A673 (cell line): ENCODE data around the gene ETFB. TPM values are rescaled to one million over a fixed set of nuclear protein-coding genes. Genes with fewer than 3 reads are reported as not detected.

Source experiments
- BruUV-seq: library from RNA; stranded (reverse); fragments of 400-500 nt; replicated peaks from 2 replicates; lab custom pipeline; 2021; lab: Mats Ljungman, UMichigan
- CTCF ChIA-PET: fragments of 300-600 bp; sonication (Branson Sonifier 250); formaldehyde crosslinking; loops from one replicate; lab custom pipeline; 2022; ENCODE audit warnings: antibody characterized with exemption; lab: Charles Lee
- POLR2A ChIA-PET: fragments of 300-600 bp; sonication (Branson Sonifier 250); formaldehyde crosslinking; loops from one replicate; lab custom pipeline; 2022; ENCODE audit warnings: antibody characterized with exemption; ENCODE audit not compliant: low non-redundant PET; lab: Charles Lee
- DNase-seq: peaks from one replicate; pipeline ENCODE4 v3.0.0-alpha.2; 2015; ENCODE audit warnings: low spot score
- H3K27ac ChIP-seq: fragments of 200-600 bp; sonication (generic); 2 replicates; pipeline ENCODE4 v1.5.1; 2016; ENCODE audit warnings: mixed run types, low read depth, mild to moderate bottlenecking, mixed read lengths, antibody characterized with exemption, low read length; ENCODE audit not compliant: poor library complexity, severe bottlenecking
- H3K27me3 ChIP-seq: fragments of 200-600 bp; sonication (generic); replicated peaks from 2 replicates; pipeline ENCODE4 v1.6.1; 2017; ENCODE audit warnings: mixed run types, low read depth, mild to moderate bottlenecking, mixed read lengths, antibody characterized with exemption, low read length; ENCODE audit not compliant: insufficient read depth, poor library complexity
- H3K36me3 ChIP-seq: fragments of 200-600 bp; sonication (generic); 2 replicates; pipeline ENCODE4 v1.6.1; 2016; ENCODE audit warnings: mixed run types, mild to moderate bottlenecking, mixed read lengths, antibody characterized with exemption, low read length; ENCODE audit not compliant: insufficient read depth, poor library complexity, severe bottlenecking
- H3K4me1 ChIP-seq: fragments of 200-600 bp; sonication (generic); 2 replicates; pipeline ENCODE4 v1.6.1; 2017; ENCODE audit warnings: mixed run types, mild to moderate bottlenecking, mixed read lengths, antibody characterized with exemption, low read length; ENCODE audit not compliant: insufficient read depth, poor library complexity, severe bottlenecking
- H3K4me3 ChIP-seq: fragments of 200-600 bp; sonication (generic); 2 replicates; pipeline ENCODE4 v1.5.1; 2016; ENCODE audit warnings: low read depth, mixed run types, mild to moderate bottlenecking, mixed read lengths, low read length; ENCODE audit not compliant: poor library complexity, severe bottlenecking
- H3K9me3 ChIP-seq: fragments of 200-600 bp; sonication (generic); 2 replicates; pipeline ENCODE4 v1.6.1; 2016; ENCODE audit warnings: mixed run types, low read depth, mild to moderate bottlenecking, mixed read lengths, antibody characterized with exemption, low read length; ENCODE audit not compliant: poor library complexity, severe bottlenecking
- EZH2 ChIP-seq: fragments of 200-600 bp; sonication (generic); IDR thresholded peaks from 2 replicates; pipeline ENCODE4 v1.6.1; 2017; ENCODE audit warnings: borderline replicate concordance, low read depth, mild to moderate bottlenecking, mixed read lengths, antibody characterized with exemption, low read length; ENCODE audit not compliant: poor library complexity, severe bottlenecking
- intact Hi-C: fragments of 100-400 bp; cut with micrococcal nuclease; formaldehyde crosslinking; loops from one replicate; pipeline ENCODE4 v1.10.0; 2022; ENCODE audit not compliant: unreplicated experiment
- total RNA-seq: library from RNA; stranded (reverse); gene quantifications from 2 replicates; pipeline ENCODE4 v1.2.3, GENCODE V29; 2021
- TF ChIP-seq, protein P1 (sequence below): fragments of 300-800, 200-600 bp; sonication (generic); conservative IDR thresholded peaks from 2 replicates; pipeline ENCODE4 v1.5.1; 2017; ENCODE audit warnings: low read depth, mild to moderate bottlenecking, antibody characterized with exemption, low read length, moderate library complexity, mixed read lengths

The ETFB gene
- total RNA-seq, 1 experiment from 2014 or later: 52.6 TPM

DNA sequence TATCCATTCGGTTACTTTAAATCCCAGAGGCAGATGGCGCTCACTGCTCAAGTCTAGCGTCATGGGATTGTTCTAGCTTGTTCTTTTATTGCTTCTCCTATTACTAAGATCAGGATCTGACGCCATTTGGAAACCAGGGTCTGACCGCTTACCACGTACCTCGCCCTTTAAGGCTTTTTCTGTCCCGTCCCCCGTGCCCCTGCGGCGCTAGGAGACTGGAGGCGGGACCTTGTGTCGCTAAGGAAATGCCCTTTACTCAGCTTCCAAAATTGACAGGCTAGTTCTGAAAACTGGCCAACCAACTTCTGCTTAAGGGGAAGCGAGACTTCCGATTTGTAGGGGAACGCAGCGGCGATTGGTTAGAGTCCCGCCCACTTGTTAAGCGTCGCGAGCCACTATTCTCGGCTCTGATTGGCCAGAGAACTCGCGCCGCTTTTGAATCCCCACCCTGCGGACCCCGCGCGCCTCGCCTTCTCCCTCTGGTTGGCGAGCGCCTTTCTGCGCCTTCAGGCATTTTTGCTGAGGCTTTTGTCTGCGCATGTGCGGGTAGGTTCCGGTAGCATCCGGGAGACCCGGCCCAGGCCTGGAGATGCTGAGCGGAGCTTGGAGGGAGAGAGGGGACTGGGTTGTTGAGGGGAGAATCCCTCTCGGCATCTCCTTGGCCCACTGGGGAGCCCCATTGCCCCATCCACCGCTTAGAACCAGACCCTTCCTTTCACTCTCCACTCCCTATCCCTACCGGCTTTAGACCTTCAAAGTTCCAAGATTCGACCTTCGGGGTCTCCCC lies 28.1 kb upstream of the ETFB start:
- no TSS peak for BruUV-seq
- H3K36me3 ChIP-seq: no peaks in the 10 kb centered on the region
- H3K9me3 ChIP-seq: no peaks in the 10 kb centered on the region
- CTCF ChIA-PET: interaction anchor here (0.8 kb wide), 1 partner anchor 55 kb away, joined by 3 read pairs; no protein-coding TSS in a partner anchor
- H3K4me1 ChIP-seq: peaks cover 10% of the 10 kb centered on the region
- TF ChIP-seq EZH2: no peak
- TF ChIP-seq, protein P1, sequence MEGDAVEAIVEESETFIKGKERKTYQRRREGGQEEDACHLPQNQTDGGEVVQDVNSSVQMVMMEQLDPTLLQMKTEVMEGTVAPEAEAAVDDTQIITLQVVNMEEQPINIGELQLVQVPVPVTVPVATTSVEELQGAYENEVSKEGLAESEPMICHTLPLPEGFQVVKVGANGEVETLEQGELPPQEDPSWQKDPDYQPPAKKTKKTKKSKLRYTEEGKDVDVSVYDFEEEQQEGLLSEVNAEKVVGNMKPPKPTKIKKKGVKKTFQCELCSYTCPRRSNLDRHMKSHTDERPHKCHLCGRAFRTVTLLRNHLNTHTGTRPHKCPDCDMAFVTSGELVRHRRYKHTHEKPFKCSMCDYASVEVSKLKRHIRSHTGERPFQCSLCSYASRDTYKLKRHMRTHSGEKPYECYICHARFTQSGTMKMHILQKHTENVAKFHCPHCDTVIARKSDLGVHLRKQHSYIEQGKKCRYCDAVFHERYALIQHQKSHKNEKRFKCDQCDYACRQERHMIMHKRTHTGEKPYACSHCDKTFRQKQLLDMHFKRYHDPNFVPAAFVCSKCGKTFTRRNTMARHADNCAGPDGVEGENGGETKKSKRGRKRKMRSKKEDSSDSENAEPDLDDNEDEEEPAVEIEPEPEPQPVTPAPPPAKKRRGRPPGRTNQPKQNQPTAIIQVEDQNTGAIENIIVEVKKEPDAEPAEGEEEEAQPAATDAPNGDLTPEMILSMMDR: 0 out of 2 replicates have a peak, but pooled peaks have one; percentile 11
- POLR2A ChIA-PET: interaction anchor here (0.9 kb wide), 1 partner anchor 541 kb away, joined by 3 read pairs; no protein-coding TSS in a partner anchor
- no peaks in the 10 kb centered on the region for H3K27me3 ChIP-seq
- intact Hi-C loops: loop anchor here (2.0 kb wide), 1 partner anchor 27 kb away; the partner anchor contains the start of gene ETFB
- peak overlapping the region; percentile 65 for H3K4me3 ChIP-seq
- H3K27ac ChIP-seq: peak overlapping the region; percentile 77
- peak; percentile 99 for DNase-seq

DNA sequence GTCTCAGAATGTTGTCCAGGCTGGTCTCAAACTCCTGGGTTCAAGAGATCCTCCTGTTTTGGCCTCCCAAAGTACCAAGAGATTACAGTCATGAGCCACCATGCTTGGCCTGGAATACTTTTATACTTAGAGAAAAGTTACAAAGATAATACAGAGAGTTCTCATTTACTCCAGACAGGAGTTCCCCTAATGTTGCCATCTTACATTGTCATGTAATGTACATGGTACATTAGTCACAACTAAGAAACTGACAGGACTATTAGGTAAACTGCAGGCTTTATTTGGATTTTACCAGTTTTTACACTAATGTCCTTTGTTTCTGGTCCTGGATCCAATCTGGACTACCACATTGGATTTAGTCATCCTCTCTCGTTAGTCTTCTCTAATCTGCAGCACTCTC lies 26.5 kb upstream of the ETFB start:
- no peak overlapping the region for H3K4me3 ChIP-seq
- POLR2A ChIA-PET: no interaction called here

DNA sequence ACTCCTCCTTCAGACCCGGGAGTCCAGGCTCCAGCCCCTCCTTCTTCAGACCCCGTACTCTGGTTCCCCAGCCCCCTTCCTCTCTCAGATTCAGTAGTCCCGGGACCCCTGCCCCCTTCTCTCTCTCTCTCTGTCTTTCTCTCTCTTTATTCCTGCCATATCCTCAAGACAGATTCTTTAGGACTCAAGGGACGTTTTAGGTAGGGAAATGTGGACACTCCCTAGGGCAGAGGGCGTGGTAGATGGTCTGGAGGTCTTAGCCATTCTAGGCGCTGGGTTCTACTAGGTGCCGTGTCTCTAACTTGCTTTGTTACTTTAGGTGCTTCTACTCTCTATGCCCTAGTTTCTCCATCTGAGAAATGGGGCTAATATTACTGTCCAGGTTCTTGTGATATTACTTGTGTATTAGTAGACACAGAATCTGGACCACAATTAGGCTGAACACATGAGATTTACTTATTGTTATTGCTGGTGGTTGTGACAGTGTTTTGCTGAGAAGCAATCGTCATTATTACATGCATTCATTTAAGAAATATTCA lies 25.0 kb upstream of the ETFB start:
- ChIA-PET CTCF (interaction anchor here (1.1 kb wide), 1 partner anchor 81 kb away, joined by 3 read pairs; no protein-coding TSS in a partner anchor), POLR2A (no interaction called here)
- Histone ChIP-seq H3K36me3 (no peaks in the 10 kb centered on the region), H3K27ac (no peak overlapping the region), H3K4me3 (no peak overlapping the region), H3K27me3 (no peaks in the 10 kb centered on the region), H3K9me3 (no peaks in the 10 kb centered on the region), H3K4me1 (peaks cover 10% of the 10 kb centered on the region)
- BruUV-seq: no TSS peak
- intact Hi-C loops: no loop called here
- DNase-seq: no peak
- TF ChIP-seq, protein P1: no peak
- TF ChIP-seq EZH2: no peak

More for the DNA sequence above, 26.5 kb upstream of the ETFB start:
- peaks cover 10% of the 10 kb centered on the region for H3K4me1 ChIP-seq
- no peak for TF ChIP-seq EZH2
- TF ChIP-seq, protein P1: no peak
- no peaks in the 10 kb centered on the region for H3K9me3 ChIP-seq
- CTCF ChIA-PET: no interaction called here
- no TSS peak for BruUV-seq
- H3K27me3 ChIP-seq: no peaks in the 10 kb centered on the region
- no peaks in the 10 kb centered on the region for H3K36me3 ChIP-seq
- DNase-seq: no peak
- no peak overlapping the region for H3K27ac ChIP-seq
- intact Hi-C loops: no loop called here
